Natural killer cell (primary cell): ENCODE data around the gene CCDC12. TPM values are rescaled to one million over a fixed set of nuclear protein-coding genes. Genes with fewer than 3 reads are reported as not detected.
A peak's percentile ranks its signal among the peaks of the same experiment; 100 is the strongest.

ENCODE experiments used
- ATAC-seq, 3 donors: fragments of 150-1000 bp in 2 of 3; fragments of 200-7000 bp in 1 of 3; cut with Tn5 transposase; 1 replicate in 1 of 3; 2 replicates in 2 of 3; pipeline ENCODE4 v1.10.0; 2021; ENCODE audit warnings: mild to moderate bottlenecking in 2 of 3, moderate library complexity in 2 of 3
- DNase-seq, 2 donors: peaks; one replicate each; pipeline versions ENCODE4 v3.0.0 to v3.0.0-alpha.2; 2013 to 2021; ENCODE audit warnings: mixed read lengths in 1 of 2
- H3K27ac ChIP-seq: one replicate; pipeline ENCODE4 v1.5.1; 2013; ENCODE audit warnings: mild to moderate bottlenecking, low read length
- H3K27me3 ChIP-seq: one replicate; pipeline ENCODE4 v1.6.1; 2013; ENCODE audit warnings: low read length; ENCODE audit not compliant: control insufficient read depth, insufficient read depth
- H3K36me3 ChIP-seq: one replicate; pipeline ENCODE4 v1.6.1; 2013; ENCODE audit warnings: low read length; ENCODE audit not compliant: control insufficient read depth, insufficient read depth
- H3K4me1 ChIP-seq: one replicate; pipeline ENCODE4 v1.6.1; 2013; ENCODE audit warnings: low read length; ENCODE audit not compliant: control insufficient read depth, insufficient read depth
- H3K4me3 ChIP-seq: one replicate; pipeline ENCODE4 v1.5.1; 2013; ENCODE audit warnings: low read length
- H3K9me3 ChIP-seq: one replicate; pipeline ENCODE4 v1.6.1; 2013; ENCODE audit warnings: low read length; ENCODE audit not compliant: control insufficient read depth, insufficient read depth
- H3K27ac Mint-ChIP-seq, 2 donors: one replicate each; pipeline ENCODE4 v1.8.0; 2022; ENCODE audit warnings: mild to moderate bottlenecking in 2 of 2, mixed read lengths in 2 of 2, moderate library complexity in 1 of 2
- H3K27me3 Mint-ChIP-seq, 2 donors: one replicate each; pipeline ENCODE4 v1.8.0; 2022; ENCODE audit warnings: low read depth in 2 of 2, mixed read lengths in 2 of 2
- H3K36me3 Mint-ChIP-seq: one replicate; pipeline ENCODE4 v1.8.0; 2022; ENCODE audit warnings: mixed read lengths
- H3K4me1 Mint-ChIP-seq, 2 donors: one replicate each; pipeline ENCODE4 v1.8.0; 2022; ENCODE audit warnings: mixed read lengths in 2 of 2
- H3K4me3 Mint-ChIP-seq: one replicate; pipeline ENCODE4 v1.8.0; 2022; ENCODE audit warnings: mild to moderate bottlenecking, moderate library complexity, mixed read lengths
- H3K9me3 Mint-ChIP-seq, 2 donors: one replicate each; pipeline ENCODE4 v1.8.0; 2022; ENCODE audit warnings: mixed read lengths in 2 of 2
- CTCF ChIP-seq: fragments of 200-600 bp; IDR thresholded peaks from one replicate; pipeline ENCODE4 v1.8.0; 2022; ENCODE audit warnings: antibody characterized with exemption
- WGBS: methylation state at CpG from one replicate; pipeline ENCODE4 v1.1.7; 2013; ENCODE audit warnings: missing lambda C conversion rate; ENCODE audit not compliant: insufficient coverage; 5-methylcytosine and 5-hydroxymethylcytosine counted together
- intact Hi-C: fragments of 100-400 bp; cut with micrococcal nuclease; formaldehyde crosslinking; loops from one replicate; pipeline ENCODE4 v1.14.2; 2022
- total RNA-seq, 4 donors: library from RNA; stranded (reverse); fragments of 120-200 nt in 1 of 4; gene quantifications; one replicate each; pipeline versions ENCODE4 v1.2.3 to v1.2.4, GENCODE V29; 2013 to 2022

Gene CCDC12
- total RNA-seq, 3 donors from 2014 or later (not counting 1 experiment from before 2014, with no cell fraction given): 104 to 114 (median 111) TPM

DNA sequence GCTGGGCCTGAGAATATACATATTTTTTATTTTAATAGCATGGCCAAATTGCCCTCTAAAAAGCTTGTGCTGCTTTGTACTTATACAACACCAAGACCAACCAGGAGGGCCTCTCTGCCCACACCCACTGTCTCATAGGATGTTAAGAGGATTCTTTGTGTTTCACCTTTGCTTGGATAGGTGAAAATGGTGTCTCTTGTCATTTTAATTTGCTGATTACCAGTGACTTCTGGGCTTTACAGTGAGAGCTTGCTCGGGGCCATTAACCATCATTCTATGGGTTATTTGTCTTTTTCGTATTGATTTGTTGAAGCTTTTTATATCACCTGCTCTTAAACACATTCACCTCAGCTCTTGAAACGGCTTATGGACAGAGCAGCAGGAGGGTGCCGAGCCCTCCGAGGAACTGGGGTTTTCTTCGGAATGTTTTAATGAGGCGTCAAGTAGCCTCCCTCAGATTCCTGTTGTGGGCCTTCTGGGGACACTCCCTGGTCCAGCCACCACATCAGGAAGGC, 88.5 kb downstream of the CCDC12 start:
- Histone ChIP-seq H3K4me1 (peaks cover 17% of the 10 kb centered on the region), H3K27ac (no peak overlapping the region), H3K9me3 (no peaks in the 10 kb centered on the region), H3K4me3 (no peak overlapping the region), H3K27me3 (peaks cover 27% of the 10 kb centered on the region), H3K36me3 (no peaks in the 10 kb centered on the region)
- intact Hi-C loops: no loop called here
- WGBS: 80% methylated on average over 6 of the region's 7 CpGs
- peaks cover 0 to 23% of the 10 kb centered on the region in 2 donors for H3K4me1 Mint-ChIP-seq
- DNase-seq (no peak), ATAC-seq (no peak)
- no peak overlapping the region for H3K27ac Mint-ChIP-seq
- H3K27me3 Mint-ChIP-seq: peaks cover 30 to 31% of the 10 kb centered on the region in 2 donors
- H3K9me3 Mint-ChIP-seq: no peaks in the 10 kb centered on the region
- H3K4me3 Mint-ChIP-seq: no peak overlapping the region
- no peaks in the 10 kb centered on the region for H3K36me3 Mint-ChIP-seq
- no peak for TF ChIP-seq CTCF

DNA sequence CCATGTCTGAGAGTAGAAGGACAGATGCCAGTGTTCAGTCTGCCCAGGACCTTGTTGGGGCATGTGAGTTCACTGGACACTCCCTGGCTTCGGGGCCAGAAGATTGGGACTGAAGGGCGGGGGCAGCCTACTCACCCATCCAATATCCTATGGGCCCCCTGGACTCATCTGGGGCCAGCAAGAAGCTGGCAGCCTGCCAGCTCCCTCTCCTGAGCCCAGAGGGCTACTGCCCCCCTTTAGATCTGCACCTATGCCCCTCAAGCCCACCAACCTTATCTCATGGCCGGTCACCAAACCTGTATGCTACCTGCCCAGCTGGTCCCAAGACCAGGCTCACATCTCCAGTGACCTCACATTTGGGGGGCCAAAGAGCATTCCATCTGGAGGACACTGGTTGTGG, 90.9 kb downstream of the CCDC12 start:
- peaks cover 3 to 14% of the 10 kb centered on the region in 2 donors for H3K4me1 Mint-ChIP-seq

DNA sequence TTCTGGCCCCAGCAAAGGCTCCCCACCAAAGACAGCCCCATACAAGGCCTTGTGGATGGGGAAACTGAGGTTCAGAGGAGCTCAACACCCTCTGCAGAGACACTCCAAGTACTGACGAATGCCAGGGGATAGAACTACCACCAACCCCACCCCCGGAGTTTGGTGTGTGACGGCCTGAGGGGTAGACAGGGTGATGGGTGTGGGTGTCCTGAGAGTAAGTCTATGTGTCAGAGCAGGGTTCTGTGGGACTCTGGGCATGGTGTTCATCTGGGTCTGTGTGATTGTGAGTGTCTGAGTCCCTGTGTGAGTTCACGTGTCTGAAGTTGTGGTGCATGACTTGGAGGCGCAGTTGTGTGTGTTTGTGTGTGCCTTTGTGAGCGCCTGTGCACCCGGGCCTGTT, 91.6 kb downstream of the CCDC12 start:
- H3K4me1 ChIP-seq: peaks cover 17% of the 10 kb centered on the region
- H3K27ac ChIP-seq: no peak overlapping the region
- H3K4me3 ChIP-seq: no peak overlapping the region
- DNase-seq: no peak
- 100% methylated on average over 4 of the region's 7 CpGs for WGBS
- no peak for TF ChIP-seq CTCF
- Mint-ChIP-seq H3K36me3 (no peaks in the 10 kb centered on the region), H3K27ac (no peak overlapping the region), H3K27me3 (peaks cover 27 to 44% of the 10 kb centered on the region in 2 donors), H3K4me3 (peak overlapping the region; percentile 49), H3K4me1 (peaks cover 9 to 20% of the 10 kb centered on the region in 2 donors), H3K9me3 (no peaks in the 10 kb centered on the region)
- H3K9me3 ChIP-seq: no peaks in the 10 kb centered on the region
- intact Hi-C loops: no loop called here
- peaks cover 25% of the 10 kb centered on the region for H3K27me3 ChIP-seq
- no peaks in the 10 kb centered on the region for H3K36me3 ChIP-seq
- no peak for ATAC-seq

More for the DNA sequence above, 90.9 kb downstream of the CCDC12 start:
- no peak for DNase-seq
- Histone ChIP-seq H3K9me3 (no peaks in the 10 kb centered on the region), H3K36me3 (no peaks in the 10 kb centered on the region), H3K4me3 (no peak overlapping the region), H3K4me1 (peaks cover 17% of the 10 kb centered on the region), H3K27me3 (peaks cover 22% of the 10 kb centered on the region), H3K27ac (no peak overlapping the region)
- Mint-ChIP-seq H3K4me3 (no peak overlapping the region), H3K36me3 (no peaks in the 10 kb centered on the region), H3K27ac (no peak overlapping the region), H3K27me3 (peaks cover 20 to 38% of the 10 kb centered on the region in 2 donors), H3K9me3 (no peaks in the 10 kb centered on the region)
- intact Hi-C loops: no loop called here
- TF ChIP-seq CTCF: no peak
- WGBS: 98% methylated on average over 3 of the region's 3 CpGs
- ATAC-seq: no peak

DNA sequence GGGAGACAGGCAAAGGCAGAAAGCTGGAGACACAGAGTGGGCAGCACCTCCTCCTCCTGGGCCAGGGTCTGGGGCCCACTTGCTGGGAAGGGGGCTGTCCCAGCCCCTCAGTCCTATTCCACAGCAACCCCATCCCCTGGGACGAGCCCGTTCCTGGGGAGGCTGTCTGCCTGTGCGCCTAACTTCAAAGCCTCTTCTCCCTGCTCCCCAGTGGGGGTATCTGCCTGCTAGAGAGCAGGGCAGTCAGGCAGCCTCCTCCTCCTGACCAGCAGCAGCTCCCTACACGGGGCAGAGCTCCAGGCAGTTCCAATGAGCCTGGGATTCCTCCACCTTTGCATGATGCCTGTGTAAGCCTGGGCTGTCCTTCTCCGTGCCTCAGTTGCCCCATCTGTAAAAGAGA, 92.1 kb downstream of the CCDC12 start:
- Mint-ChIP-seq H3K27me3 (peaks cover 29 to 46% of the 10 kb centered on the region in 2 donors), H3K4me1 (peaks cover 10 to 24% of the 10 kb centered on the region in 2 donors), H3K36me3 (no peaks in the 10 kb centered on the region), H3K9me3 (no peaks in the 10 kb centered on the region), H3K4me3 (no peak overlapping the region), H3K27ac (no peak overlapping the region)
- no peak for TF ChIP-seq CTCF
- no peak overlapping the region for H3K4me3 ChIP-seq
- no peaks in the 10 kb centered on the region for H3K9me3 ChIP-seq
- no peak overlapping the region for H3K27ac ChIP-seq
- WGBS: 91% methylated on average over 5 of the region's 5 CpGs
- no peaks in the 10 kb centered on the region for H3K36me3 ChIP-seq
- intact Hi-C loops: no loop called here
- DNase-seq (no peak), ATAC-seq (no peak)
- H3K4me1 ChIP-seq: peaks cover 17% of the 10 kb centered on the region
- H3K27me3 ChIP-seq: peaks cover 25% of the 10 kb centered on the region
